Activated effector memory CD4-positive, alpha-beta T cell treated with anti-CD3 and anti-CD28 coated beads, Interleukin-2, amount 50 U/mL, for 16 hours (primary cell): ENCODE data around the gene TAPBP.
"Not testable (repeated sequence)": the region's sequence is repeated elsewhere in the genome, so short reads cannot be mapped to it uniquely, and the experiment has no call there.

ENCODE experiments used
- DNase-seq: peaks from one replicate; pipeline ENCODE4 v3.0.0-alpha.2; 2020

The TAPBP gene

DNA sequence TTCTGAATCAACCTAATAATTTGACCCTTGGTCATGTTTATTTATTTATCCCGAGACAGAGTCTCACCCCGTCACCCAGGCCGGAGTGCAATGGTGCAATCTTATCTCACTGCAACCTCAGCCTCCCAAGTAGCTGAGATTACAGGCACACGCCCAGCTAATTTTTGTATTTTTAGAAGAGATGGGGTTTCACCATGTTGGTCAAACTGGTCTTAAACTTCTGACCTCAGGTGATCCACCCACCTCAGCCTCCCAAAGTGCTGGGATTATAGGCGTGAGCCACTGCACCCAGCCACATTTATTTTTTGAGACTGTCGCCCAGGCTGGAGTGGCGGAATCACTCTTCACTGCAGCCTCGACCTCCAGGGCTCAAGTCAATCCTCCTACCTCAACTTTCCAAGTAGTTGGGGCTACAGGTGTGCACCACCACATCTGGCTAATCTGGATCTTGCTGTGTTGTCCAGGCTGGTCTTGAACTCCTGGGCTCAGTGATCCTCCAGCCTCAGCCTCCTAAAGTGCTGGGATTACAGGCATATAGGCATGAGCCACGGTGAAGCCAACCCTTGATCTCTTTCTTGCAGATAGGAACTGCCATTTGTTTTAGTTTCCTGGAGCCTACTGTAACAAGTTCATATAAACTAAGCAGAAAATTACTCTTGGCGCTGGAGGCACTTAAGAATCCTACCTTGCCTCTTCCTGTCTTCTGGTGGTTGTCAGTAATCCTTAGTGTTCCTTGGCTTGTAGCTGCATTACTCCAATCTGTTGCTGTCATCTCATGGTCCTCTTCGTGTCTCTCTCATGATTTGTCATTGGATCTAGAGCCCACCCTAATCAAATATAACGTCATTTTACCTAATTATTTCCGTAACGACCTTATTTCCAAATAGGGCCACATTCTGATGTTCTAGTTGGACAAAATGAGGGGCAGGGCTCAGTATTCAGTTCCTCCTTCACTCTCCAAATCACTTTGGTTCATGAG lies 39.7 kb downstream of the TAPBP start:
- no peak for DNase-seq

DNA sequence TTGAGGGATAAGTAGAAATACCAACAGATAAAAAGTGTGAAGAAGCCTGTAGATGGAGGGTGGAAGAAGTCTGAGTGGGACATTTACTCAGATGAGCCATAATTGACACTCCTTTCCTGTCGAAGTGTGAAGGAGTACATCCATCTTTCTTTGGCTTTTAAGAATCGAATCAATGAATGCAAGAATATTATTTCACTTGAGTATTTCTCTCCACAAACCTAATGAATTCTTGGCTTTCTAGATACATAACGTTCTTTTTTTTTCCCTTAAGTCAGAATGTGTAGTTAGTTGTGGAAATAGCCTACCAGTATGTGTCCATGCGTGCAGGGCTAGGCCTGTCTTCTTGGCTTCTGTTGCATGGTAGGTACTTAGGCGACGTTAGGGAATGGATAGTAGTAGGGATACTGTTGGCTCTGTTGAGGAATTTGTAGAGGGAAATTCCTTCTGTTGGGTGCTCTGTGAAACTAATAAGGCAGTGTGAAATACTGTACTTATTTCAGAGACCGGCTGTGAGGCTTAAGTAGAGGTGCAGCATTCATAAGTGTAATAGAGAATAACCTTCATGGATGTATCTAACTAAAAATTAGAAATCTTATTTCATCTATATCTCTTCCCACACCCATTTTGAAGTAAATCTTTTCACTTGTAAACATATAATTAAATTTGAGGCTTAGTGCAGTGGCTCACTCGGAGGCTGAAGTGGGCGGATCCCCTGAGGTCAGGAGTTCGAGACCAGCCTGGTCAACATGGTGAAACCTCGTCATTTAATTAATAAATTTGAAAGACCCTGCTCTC lies 40.6 kb downstream of the TAPBP start:
- no peak for DNase-seq

DNA sequence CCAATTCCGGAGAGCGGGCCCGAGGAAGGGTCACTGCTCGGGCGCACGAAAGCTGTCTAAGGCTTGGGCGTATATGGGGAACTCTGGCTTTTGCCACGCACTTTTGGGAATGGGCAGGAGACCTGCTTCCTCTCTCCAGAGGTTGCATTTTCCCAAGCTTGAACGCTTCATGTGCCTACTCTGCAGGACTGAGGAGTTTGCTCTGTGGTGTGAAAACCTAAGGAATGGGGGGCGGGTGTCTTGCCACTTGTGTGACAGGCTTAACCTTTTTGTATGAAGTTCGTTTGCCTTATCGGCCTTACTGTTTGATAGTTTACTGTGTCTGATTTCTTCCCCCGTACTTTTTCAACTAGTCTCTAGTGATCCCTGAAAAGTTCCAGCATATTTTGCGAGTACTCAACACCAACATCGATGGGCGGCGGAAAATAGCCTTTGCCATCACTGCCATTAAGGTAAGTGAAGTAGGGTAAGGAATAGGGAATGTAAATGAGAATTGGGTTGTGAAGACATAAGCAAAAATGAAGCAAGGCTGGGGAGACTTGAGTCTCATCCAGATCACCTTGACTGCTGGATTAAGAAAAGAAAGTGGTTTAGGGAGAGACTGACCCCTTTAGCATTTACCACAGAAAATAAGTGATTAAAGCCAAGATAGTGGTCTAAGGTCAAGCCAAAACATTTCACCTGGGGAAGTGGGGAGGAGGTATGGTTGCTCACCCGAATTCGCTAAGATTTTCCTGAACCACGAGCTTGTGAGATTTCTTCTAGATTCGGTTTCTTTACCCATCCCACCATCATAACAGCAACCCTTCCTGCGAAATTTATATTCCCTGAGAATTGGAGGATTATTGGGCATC lies 41.4 kb downstream of the TAPBP start:
- DNase-seq: no peak

DNA sequence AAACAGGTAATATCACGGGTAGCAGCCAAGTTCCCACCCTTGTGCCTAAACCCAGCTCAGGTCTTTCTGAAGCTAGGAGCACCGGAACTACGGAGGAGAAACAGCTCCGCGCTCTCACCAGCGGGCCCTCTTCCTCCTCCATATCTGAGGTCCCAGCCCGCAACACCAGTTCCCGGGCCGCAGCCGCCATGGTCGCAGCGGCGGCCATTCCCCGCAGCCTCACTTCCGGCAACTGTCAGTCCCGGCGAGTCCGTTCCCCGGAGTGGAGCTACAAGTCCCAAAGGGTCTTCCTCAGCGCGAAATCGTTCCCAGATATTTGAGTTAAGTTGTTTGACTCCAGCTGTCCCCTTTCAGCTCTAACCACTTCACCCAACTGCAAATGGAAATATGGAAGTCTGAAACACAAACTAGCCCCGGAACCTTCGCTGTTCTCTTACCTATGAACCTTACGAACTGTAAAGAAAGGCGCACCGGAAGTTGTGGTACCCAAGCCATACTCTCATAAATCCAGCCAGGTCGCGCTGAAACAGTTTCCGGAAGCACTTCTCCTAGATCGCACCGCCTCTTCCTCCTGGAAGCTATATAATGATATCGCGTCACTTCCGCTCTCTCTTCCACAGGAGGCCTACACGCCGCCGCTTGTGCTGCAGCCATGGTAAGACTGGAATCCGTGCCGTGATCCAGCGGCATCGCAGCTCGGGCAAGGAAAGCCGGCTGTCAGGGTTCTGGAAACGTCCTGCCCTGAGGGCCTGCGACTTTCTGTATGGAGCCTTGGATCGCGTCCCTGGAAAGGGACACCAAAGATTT lies 42.2 kb downstream of the TAPBP start, which contains the start of the genes RPS18 and VPS52:
TSS of gene RPS18 (plus strand) at position 608 of the 807 bp plus-strand sequence. CDS start at position 653, 45 bp downstream.
TSS of gene VPS52 (minus strand) at position 409 of the 807 bp plus-strand sequence. CDS start at position 208, 201 bp downstream.
- peak; percentile 95 for DNase-seq

DNA sequence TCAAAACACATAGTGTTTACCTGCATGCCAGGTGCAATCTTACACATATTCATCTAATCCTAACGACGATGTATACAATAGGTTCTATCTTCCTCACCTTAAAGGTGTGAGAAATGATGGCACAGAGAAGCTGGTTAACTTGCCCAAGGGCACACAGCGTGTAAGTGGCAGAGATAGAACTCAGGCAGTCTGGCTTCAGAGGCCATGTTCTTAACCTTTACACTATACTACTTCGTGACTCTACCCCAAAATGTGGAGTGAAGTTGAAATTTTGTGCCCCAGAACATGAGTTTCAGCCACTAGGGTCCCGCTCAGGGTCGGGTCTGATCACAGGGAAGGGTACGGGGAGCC lies 42.8 kb downstream of the TAPBP start:
- no peak for DNase-seq

DNA sequence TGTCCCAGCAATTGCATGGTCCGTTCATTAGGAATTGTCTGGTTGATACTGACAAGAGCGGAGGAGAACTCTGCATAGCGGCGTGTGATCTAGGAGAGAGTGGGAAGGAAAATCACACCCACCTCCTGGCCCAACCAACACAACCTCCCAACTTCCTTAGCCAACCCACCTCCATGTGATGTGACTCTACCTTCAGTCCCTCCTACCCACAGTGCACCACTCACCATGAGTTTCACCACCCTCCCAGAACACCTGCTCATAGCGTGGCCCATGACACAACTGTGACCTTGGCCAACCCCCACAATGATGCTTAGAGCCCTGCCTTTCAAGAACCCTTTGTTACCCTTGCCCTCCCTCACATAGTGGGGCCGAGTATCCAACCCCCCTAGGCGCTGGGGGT lies 49.9 kb downstream of the TAPBP start:
- DNase-seq: no peak

DNA sequence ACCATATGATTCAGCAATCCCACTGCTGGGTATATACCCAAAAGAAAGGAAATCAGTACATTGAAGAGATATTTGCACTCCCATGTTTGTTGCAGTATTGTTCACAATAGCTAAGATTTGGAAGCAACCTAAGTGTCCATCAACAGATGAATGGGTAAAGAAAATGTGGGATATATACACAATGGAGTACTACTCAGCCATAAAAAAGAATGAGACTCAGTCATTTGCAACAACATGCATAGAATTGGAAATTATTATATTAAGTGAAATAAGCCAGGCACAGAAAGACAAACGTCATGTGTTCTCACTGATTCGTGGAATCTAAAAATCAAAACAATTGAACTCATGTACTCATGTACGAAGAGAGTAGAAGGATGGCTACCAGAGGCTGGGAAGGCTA lies 51.4 kb downstream of the TAPBP start:
- DNase-seq: not testable (repeated sequence)

DNA sequence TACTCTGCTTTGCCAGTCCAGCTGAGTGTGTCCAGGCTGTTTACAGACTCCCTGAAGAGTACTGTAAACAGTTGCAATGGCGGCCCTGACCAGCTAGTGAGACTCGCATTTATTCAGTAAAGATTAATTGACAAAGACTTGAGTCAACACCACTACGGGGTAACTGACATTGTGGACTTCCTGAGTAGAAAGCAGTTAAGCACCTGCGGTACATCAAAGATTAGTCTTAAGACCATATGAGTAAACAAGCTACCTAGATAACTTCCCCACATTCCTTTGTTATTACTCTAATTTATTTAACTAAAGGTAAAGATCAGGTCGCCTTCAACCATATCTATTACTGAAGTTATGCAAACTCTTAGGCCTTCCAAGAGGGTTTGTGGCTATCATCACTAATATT lies 54.8 kb downstream of the TAPBP start:
- no peak for DNase-seq

DNA sequence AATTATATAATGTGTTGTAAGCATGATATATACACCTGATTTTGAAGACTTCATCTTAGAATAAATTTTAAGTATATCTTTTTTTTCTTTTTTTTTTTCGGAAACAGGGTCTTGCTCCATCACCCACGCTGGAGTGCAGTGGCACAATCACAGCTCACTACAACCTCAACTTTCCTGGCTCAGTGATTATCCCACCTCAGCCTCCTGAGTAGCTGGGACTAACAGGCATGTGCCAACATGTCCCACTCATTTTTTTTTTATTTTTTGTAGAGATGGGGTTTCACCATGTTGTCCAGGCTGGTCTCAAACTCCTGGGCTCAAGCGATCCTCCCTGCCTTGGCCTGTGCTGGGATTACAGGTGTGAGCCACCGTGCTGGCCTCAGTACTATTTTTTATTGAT lies 59.3 kb downstream of the TAPBP start:
- peak; percentile 30 for DNase-seq

DNA sequence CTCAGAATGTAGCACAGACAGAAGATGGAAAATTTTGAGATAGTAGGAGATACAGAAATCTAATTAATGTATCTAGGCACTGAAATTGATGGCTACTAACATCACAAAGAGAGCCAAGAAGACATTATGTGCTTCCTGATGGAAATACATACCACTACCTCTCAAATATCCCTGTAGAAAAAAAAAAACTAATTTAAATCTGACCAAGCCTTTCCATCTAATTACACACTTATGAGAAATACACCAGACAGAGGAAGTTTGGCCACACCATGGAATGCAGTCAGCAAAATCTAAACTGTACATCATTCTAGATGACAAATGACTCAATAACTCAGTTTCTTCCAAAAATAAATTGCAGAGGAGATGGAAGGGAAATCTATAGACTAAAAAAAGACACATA lies 61.1 kb downstream of the TAPBP start:
- no peak for DNase-seq

DNA sequence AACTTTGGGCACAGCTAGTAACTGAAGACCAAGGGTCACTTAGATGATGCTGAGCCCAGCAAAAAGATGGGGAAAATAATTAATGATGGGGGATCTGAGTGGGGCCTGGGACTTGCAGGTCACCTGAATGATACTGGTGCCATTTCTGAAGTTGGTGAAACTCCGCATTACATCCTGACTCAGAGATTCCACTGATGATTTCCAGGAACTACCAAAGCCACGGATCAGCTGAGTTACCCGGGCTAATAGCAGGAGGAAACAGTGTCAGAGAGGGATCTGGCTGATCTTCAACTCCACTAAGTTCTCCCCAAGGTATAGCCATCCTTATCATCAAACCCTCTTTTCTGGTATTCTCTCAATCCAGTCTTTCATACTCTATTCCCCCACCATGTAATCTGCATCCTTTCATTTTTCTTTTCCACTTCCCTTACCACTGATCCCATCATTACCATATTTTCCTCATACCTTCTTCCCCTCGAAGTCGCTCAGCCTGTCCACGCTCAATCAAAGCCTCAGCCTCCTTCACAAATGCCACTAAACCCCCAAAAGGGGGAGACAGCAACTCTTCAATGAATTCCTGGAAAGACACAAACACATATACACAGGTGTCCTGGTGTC lies 62.4 kb downstream of the TAPBP start:
- peak; percentile 19 for DNase-seq

DNA sequence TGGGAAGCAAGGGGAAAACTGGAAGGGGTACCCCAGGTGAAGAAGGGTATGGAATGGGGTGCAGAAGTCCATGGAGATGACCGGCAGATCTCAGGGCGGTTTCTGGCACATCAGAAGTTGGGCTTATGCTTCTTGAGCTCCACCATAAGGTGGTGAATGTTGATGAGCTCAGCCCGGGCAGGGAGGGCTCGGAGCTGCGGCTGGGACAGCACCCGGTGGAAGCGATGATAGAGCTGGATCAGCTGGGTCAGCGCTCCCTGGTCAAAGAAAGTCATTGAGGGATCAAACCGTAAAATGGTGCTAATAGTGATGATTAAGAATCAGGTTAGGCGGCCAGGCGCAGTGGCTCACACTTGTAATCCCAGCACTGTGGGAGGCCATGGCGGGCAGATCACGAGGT lies 63.1 kb downstream of the TAPBP start:
- DNase-seq: peak; percentile 53

DNA sequence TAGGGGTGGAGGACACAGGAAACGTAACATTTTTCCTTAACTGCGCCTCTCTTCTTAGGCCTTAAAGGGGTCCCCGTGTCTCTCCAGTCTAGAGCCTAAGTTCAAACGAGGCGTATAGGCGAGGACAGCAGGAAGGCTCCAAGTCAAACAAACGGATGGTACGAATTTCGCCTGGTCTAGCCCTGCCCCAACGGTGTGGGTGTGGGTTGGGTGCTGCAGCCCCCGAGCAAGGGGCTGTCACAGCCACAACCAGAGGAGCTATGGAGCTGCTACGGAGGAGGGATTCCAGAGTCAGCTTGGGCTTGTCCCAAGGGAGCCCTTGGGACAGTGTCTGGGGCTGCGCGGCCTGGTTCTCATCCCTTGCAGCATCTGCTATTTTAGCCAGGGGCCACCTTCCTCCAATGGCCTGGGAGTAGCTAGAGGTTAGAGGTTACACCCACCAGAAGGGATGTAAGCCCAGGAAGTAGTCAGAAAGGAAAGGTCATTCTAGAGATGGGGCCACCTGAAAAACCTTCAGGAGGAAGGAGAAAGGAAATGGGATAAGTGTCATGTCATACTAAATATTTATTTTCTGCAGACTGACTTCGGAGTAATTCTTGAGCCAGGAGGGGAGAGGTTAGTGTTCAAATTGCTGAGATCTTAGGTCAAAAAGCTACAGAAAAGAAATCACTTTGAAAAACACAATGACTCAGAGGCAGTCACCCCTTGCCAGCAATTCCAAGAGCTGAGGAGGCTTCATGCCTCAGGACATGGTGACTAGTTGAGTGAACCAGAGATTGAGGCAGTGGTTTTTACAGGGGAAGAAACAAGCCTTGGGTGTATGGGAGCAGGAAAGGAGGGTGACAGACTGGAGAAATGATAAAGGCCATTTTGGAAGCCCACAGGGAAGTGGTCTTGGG lies 63.9 kb downstream of the TAPBP start:
- DNase-seq: peak; percentile 31
